MV-4-11 (cell line): ENCODE data around the gene BORCS5.

ENCODE experiments used
- DNase-seq: peaks from one replicate; lab custom pipeline; 2025; lab: John Stamatoyannopoulos, UW

BORCS5 gene

DNA sequence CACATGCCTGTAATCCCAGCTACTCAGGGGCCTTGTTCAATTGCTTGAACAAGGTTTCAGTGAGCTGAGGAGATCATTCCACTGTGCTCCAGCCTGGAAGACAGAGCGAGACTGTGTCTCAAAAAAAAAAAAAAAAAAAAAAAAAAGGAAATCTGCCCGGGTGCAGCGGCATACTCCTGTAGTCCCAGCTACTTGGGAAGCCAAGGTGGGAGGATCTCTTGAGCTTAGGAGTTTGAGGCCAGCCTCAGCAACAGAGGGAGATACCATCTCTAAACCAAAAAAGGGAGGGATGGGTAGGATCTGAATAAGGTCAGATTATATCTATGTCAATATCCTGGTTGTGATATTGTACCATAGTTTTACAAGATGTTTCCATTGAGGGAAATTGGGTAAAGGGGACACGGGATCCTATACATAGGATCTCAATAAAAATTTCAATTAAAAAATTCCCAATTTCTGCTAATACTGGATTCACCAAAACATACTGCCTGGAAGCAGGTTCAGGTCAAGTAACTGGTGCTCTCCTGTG, 76.4 kb downstream of the BORCS5 start:
- no peak for DNase-seq

- DNase-seq = no peak
Measured at GRCh38 chr12:12436831-12437345, 80.0 kb downstream of the BORCS5 start.

DNA sequence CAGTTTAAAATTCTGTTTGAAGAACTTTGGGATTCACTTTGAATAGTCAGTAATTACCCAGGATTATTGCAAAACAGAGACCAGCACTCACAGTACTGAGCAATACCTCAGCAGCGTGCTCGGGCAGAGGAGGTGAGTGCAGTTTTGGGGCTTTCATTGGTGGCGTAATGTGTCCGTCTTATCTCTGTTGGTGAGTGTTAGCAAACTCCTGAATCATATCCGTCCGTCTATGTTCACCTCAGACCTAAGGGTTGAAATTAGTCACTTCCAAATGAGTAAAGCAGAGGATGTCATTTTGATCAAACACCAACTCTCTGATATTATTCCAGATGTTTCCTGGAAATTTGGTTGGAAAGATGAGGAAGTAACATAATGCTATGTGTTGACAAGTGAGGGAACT, 82.8 kb downstream of the BORCS5 start:
- peak; percentile 64 for DNase-seq

DNA sequence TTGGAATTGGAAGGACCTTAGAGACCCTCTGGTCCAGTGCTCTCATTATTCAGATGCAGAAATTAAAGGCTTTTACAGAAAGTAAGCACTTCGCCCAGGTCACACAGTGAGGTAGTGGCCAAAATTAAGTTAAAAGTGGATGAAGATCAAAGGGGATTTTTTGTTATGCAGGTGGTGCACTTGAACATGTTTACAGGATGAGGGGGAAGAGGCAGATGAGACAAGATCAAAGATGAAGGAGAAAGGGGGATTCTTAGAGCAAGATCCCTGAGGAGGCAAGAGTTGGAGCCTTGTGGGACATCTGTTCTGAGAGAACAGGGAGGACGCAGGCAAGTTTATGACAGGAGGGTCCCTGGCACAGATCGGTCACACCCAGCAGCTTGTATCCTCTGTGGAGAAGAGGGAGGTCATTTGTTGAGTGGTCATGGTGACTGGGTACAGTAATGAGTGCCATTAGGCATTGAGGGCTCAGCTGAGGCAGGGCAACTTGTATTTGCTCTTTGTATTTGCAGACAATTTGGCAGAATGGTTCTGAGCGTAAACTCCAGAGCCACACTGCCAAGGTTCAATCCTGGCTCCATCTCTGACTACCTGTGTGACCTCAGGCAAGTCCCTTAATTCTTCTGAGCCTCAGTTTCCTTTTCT, 84.0 kb downstream of the BORCS5 start:
- no peak for DNase-seq

DNA sequence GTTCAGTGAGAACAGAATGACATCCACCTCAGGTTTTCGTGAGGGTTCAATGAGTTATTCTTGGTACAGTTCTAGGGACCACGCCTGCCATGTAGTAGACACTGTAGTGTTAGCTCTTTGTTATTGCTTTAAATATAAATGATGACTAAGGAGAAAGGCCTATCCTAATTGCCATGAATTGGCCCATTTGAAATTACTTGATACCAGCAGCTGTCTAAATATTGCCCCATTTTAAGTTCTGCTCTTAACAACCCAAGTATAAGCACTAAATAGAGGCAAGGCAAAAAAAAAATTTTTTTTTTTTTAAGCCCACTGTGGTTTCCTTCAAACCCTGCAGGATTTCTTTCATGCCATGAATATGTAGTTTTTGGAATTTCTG, 84.5 kb downstream of the BORCS5 start:
- DNase-seq = no peak

- DNase-seq = peak; percentile 58
Measured at GRCh38 chr12:12441843-12442461, 85.1 kb downstream of the BORCS5 start.

- DNase-seq = peak; percentile 17
Measured at GRCh38 chr12:12442548-12443071, 85.7 kb downstream of the BORCS5 start.

- DNase-seq = no peak
Measured at GRCh38 chr12:12443431-12443878, 86.6 kb downstream of the BORCS5 start.

DNA sequence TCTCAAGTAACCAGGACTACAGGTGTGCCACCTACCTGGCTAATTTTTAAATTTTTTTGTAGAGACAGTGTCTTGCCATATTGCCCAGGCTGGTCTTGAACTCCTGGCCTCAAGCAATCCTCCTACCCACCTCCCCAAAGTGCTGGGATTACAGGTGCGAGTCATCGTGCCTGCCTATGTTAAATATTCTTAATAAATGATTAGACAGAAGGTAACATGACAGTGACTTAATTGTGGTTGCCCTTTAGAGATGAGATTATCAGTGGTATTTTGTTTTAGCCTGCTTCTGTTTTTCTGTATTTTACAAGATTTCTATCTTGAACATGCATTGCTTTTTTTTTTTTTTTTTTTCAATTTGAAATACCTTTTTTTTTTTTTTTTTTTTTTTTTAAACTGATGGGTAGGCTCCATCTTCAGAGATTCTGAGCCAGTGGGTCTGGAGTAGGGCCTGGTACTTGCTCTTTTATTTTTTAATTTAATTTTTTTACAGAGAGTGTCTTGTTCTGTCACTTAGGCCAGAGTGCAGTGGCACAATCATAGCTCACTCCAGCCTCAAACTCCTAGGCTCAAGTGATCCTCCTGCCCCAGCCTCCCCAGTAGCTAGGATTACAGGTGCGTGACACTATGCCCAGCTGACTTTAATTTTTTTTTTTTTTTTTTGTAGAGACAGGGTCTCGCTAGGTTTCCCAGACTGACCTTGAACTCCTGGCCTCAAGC, 88.4 kb downstream of the BORCS5 start:
- DNase-seq = no peak

GRCh38 chr12:12445882-12446181, 89.0 kb downstream of the BORCS5 start:
- DNase-seq = no peak

GRCh38 chr12:12446786-12447185, 89.9 kb downstream of the BORCS5 start:
- DNase-seq = peak; percentile 27

- DNase-seq = peak; percentile 14
Measured at GRCh38 chr12:12447236-12447635, 90.4 kb downstream of the BORCS5 start.

DNA sequence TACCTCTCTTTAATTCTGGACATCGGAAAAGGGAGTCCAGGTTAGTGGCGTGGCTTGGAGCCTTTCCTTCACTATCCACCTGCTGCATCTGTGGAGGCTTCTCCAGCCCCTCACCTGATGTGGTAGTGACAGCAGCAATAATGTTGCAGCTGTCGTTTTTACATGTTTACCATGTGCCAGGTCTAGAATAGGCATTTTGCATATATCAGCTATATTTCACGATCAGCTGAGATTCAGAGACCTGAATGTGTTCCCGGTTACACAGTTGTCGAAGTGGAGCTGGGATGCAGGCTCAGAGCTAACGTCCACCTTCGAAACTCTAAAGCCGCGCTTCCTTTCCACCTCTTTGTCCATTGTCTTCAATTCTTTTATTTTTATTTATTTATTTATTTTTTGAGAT, 91.0 kb downstream of the BORCS5 start:
- no peak for DNase-seq

DNA sequence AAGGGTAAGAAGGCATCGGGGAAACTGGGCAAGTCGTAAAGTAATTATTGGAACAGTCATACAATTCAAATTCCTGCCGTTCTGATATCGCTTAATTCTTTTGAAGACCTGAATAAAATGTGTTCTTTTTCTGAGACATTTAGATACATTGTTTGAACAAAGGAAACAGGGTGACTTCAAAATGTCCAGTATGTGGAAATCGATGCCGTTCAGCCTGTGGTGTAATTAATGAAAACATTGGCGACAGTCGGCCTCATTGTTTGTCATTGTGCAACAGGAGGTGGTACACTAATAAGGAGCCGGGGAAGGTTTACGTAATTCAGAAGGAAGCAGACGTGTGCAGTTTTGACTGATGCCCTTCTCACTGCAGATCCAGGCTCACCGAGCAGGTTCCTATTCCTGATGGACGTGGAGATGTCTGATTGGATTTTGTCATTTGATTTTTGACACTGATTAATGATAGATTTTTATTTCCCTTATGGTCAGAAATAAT, 92.7 kb downstream of the BORCS5 start:
- peak; percentile 87 for DNase-seq

GRCh38 chr12:12450043-12450471, 93.2 kb downstream of the BORCS5 start:
- DNase-seq = no peak

DNA sequence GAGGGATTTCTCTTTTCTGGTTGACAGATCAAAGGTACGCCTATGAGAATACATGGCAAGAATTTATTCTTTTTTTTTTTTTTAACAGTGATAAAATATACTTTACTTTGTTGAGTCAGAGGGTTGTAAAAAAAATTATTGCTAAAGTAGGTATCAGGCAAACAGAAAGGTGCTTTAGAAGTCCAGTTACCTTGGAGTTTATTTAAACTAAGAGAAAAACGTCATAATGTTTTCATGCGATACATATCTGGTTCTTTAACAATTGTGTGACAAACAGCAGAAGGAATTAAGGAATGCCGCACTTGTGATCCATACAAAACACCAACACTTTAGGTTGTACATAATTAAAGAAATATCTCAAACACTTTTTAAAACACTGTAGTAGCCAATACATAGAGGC, 94.2 kb downstream of the BORCS5 start:
- DNase-seq = no peak

- no peak for DNase-seq
Measured at GRCh38 chr12:12452326-12452902, 95.5 kb downstream of the BORCS5 start.

GRCh38 chr12:12453635-12454034, 96.8 kb downstream of the BORCS5 start:
- no peak for DNase-seq

- DNase-seq = no peak
Measured at GRCh38 chr12:12454315-12454714, 97.4 kb downstream of the BORCS5 start.

- DNase-seq = peak; percentile 79
Measured at GRCh38 chr12:12456637-12457036, 99.8 kb downstream of the BORCS5 start.

- no peak for DNase-seq
Measured at GRCh38 chr12:12460935-12461922, 104.4 kb downstream of the BORCS5 start.
